NCI-H2227 (cell line): Measurements from ENCODE around the gene KIF21B.
"Not testable (repeated sequence)": the region's sequence is repeated elsewhere in the genome, so short reads cannot be mapped to it uniquely, and the experiment has no call there.

Experiments used
- DNase-seq: peaks from one replicate; lab custom pipeline; 2025; ENCODE audit not compliant: unreplicated experiment; lab: John Stamatoyannopoulos, UW

The KIF21B gene

DNA sequence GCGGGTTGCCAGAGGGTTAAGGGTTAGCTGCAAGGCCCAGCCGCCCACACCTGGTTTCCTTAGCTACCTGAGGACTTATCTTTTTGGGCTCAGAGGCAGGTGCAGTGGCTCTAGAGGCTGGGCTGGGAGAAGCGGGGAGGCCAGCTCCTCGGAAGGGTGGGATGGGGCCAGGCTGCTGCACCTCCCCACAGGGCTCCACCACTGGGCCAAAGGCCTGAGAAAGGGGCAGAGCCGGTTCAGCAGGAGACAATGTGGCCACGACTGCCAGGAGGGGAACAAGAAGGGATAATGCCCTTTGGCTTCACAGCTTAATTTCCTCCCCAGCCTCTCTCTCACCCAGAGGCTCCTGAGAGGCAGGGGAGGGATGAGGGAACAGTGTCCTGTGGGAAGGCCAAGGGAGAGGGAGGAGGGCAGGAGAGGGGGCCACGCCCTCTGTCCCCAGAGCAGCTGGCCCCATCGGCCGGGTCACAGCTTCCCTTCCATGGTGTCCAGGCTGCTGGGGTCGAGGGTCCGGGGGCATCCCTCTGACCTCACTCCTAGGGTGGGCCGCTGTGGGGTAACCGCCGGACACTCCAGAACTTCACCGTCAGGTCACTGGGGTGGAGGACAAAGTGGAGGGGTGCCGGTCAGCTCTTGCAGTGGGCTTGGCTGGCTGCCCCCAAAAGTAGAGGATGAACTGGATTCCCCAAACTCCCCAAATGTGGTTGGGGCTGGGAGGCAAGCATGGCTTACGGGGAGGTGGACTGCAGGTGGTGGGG lies 50.4 kb downstream of the KIF21B start:
- DNase-seq: no peak

DNA sequence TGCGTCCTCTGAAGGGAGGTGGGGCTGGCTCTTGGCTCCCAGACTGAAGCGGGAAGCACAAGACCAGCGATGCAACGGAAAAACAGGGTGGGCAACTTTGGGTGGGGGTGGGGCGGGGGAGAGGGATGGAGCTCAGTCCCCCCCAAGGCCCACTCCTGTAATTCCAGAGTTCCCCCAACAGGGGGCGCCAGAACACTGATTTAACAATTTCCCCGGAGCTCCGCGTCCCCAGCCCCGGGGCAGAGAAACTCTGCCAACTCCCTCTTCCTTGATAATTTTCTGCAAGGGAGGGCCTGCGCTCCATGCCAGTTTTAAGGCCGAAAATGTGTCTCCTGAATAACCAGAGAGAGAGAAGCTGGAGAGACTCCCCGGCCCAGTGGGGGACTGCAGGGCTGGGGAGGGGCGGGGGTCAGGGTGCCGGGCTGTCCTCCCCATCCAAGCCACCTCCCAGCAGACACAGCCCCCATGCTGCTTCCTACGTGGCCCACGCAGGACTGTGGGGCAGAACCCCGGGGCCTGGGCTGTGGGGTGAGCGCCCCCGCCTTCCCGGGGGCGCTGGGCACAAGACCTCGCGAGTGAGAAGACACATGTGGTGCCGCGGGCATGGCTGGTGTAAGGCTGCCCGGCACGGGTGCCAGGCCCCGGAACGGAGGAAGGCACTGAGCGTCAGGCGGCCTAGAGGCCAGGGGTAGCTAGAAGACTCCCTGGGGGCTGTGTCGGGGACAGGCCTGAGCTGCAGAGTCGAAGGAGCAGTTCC lies 51.4 kb downstream of the KIF21B start:
- DNase-seq: peak; percentile 82

DNA sequence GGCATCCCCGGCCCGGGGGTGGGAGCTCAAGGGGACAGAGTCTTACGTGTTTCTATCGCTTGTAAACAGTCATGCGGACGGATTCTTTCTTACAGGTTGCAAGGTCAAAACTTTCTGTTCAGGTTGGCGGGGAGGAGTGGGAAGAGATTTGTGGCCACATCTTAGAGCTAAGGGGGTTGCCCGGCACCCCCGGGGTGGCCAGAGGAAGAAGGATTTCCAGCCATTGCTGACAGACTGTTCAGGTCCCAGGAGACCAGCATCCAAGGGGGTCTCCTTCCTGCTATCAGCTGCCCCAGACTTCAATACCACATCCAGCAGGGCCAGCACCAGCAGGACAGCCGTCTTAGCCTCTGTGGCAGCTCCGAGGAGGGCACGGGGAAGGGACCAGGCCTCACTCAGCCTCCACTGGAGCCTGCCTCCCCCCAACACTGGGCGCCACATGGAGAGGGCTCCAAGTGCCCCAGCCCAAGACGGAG lies 52.0 kb downstream of the KIF21B start:
- DNase-seq: no peak

DNA sequence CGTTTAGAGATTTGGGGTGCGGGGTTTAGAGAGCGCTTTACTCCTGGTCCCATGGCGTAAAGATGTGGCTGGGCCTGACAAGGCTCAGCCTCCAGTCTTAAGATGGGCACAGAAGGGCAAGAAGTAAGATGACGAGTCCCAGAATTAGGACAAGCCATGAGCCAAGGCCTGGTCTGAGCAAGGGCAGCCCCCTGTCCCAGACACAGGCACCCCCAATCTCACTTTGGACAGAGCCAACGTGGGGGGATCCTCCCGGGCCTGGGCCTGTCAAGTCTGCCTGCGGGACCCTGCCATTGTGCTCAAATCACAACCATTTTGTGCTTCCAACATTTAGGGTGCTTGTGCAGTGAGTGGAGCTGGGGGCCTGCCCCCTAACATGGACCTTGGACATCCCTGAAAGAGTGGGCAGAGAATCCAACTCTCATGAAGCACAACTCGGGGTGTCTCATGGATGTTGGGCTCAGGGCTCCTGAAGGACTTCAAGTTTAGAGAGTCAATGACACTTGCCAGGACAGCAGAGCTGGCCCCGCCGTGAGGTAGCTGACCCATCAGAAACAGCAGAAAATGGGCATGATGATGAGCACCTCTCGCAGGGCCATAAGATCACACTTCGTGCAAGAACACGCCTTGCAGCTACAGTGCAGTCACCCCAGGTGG lies 52.6 kb downstream of the KIF21B start:
- no peak for DNase-seq

DNA sequence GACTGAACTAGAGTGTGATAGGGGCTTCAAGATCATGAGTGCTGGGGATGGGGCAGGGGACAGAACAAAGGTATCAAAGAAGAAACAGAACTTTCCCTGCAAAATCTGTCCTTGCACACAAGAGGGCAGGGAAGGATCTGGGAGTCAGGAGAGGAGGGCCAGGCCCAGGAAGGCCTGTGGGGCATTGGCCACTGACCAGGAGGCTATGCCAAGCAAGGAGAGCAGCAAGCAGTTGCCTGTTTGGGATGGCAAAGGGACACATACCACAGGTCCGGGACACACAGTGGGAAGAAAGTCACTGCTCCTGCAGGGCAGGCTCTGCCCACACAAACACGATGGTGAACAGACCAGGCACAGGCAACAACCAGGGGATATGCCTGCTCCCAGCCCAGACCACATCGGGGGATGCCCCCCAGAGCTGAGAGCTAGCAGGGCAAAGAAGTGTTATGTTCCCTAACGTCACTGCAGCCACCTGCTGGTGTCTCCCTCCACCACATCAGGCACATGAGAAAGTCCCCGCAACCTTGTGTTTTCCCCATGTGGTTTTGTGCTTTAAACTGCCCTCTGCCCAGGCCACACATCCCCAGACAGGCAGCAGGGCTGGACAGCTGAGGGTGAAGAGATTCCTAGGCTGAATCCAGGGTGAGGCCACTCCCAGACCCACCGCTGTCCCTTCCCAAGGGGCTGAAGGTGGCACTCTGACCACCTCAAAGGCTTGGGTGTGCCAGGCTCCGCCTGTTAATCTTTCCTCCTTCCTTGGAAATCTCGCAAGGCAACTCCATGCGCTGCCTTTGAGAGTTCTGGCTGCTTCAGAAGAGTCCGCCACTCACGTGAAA lies 53.6 kb downstream of the KIF21B start:
- no peak for DNase-seq

DNA sequence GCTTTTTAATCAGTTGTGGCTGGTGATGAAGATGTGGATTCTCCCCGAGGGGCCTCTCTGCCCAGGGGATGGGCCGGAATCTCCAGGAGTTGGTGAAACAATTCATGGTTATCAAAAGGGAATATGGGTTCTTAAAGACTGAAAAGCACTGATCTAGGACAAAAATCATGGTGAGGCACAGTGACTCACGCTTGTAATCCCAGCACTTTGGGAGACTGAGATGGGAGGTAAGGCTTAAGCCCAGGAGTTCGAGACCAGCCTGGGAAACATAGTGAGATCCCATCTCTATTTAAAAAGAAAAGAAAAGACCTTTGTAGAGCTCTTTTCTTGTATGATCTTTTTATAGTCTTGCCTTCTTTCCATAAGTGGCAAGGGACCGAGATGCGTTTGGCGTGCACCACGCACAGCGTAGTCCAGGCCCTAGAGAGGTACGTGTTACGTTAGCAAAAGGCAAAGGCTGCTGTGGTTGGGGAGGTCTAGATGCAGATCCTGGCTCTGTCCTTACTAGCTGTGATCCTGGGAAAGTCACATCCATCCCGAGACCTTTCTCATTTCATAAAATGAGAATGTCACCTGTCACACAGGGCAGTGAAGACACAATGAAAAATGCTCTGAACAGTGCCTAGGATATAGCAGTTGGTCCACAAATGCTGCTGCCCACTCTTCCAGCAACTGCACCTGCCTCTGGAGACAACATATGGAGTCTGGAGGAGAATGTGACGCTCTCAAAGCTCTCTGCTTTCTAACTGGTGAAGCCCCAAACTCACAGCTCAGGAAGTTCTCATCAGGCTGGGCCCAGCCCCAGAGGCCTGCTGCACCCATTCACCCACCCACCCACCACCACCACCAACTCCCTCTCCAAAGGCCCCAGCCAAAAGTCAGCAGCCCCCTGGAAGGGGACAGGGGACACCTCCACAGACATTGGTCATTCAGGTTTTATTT lies 54.8 kb downstream of the KIF21B start:
- DNase-seq: no peak

DNA sequence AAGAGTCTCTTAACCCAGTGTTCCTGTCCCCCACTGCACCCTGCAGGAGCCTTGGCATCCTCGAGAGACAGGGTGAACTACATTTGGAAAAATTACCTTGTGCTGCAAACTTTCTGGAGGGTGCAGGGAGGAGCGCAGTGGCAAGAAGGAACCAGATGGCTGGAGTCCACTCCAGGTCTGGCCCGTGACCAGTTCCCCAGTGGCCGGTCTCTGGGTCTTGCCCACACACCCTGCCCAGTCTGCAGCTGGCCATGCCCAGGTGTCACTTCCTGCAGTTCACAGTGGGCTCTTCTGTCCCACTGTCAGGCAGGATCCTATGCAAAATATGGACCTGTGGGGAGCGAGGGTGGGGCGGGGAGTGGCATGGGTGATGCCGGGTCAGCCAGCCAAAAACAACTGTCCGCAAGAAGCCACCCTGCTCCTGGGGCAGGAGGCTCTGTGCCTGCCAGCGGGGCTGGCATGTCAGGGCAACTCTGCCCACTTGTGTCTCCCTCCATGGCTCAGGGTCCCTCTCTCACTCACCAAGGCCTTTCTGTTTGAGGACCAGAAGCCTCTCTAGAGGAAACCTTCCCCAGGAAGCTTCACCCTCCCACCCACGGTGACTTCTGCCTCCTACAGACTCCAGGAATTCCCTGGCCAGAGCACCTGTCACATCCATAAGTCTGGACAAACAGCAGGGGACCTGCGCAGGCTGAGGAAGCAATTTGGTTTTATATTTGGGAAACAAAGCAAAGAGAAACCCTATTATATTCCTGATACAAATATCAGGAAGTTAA lies 55.6 kb downstream of the KIF21B start:
- no peak for DNase-seq

DNA sequence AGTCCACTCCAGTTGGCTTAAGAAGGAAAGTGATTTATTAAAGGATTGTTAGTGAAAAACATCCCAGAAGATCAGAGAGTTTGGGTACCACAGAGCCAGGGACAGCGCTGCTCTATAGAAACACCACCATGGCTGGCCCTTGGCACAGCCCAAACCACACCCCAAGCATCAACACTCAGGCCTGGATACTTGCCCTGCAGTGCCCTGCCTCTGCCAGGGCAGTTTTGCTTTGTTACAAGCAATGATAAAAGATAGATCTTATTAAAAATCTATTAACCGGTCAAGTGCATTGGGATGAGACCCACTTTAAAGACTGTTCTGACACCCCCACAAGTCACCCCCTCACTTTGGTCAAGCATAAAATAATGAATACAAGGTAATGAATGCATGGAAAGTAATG lies 56.6 kb downstream of the KIF21B start:
- no peak for DNase-seq

DNA sequence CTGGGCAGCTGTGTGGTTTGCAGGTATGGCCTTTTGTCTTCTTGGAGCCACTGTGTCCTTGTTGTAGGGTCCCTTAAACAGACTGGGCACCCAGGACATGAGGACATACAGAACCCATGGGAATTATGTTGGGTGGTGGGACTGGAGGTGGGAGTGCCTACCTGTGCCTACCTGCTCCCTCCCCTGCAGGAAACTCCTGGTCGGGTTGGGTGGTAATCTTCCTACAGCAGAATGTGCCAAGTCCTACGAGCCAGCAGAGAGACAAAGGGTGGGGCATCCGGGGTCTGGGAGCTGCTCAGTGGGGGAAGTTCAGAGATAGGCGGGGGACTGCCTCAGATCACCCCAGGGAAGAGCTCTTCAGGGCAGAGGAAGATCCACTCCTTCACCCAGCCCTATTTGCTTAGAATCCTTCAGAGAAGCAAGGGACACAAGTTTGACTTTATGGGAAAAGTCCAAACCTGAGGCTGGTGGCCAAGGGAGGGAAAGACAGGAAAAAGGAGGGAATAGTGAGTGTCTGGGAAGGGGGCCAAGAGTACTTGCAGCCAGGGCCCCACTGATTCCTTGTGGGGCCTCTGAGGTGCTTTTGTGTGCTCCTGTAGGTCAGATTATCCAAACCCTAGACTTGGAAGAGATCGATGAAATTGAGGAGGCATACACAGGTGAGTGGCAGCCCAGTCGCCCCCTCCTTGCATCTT lies 58.3 kb downstream of the KIF21B start:
- DNase-seq: no peak

DNA sequence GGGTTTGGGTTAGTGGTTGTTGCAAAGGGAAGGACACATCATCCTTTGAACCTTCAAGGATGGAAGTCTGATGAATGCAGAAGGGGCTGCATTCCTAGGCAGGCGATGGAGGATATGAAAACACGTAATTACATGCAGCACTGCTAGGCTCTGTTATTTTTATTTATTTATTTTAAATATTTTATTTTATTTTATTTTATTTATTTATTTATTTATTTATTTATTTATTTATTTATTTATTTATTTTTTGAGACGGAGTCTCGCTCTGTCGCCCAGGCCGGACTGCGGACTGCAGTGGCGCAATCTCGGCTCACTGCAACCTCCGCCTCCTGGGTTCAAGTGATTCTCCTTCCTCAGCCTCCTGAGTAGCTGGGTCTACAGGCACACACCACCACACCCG lies 59.6 kb downstream of the KIF21B start:
- DNase-seq: not testable (repeated sequence)

DNA sequence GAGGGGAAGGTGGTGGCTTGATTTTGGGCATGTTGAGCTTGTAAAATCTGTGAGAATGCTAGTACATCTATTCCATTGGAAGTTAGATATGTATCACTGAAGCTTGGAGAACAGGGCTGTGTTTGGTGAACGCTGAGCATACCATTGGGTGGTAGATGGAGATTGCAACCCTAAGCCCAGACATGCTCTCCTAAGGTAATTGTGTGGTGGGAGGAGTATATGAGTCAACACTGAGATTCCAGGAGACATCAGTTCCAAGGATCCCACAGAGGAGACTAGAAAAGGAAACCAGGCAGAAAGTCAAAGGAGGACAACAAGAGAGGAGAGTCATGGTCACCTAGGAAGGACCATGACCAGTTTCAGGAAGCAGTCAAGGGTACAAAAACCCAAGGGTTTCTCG lies 60.4 kb downstream of the KIF21B start:
- no peak for DNase-seq

DNA sequence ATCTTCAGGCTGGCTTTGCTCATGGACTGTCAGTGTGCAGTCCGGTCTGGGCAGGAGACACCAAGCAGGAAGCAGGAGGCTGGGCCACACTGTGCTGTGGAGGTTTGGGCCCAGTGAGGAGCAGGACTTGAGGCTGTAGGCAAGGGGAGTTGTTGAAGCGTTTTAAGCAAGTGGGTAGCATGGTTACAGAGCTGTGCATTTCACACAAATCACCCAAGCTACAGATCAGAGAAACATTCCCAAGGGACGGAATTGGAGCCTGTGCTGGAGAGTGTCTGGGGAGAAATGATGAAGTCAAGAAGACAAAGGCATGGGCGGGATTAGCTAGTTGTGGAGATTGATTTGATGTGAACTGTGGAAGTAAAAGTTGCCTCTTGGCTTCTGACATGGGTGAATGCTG lies 60.9 kb downstream of the KIF21B start:
- no peak for DNase-seq

DNA sequence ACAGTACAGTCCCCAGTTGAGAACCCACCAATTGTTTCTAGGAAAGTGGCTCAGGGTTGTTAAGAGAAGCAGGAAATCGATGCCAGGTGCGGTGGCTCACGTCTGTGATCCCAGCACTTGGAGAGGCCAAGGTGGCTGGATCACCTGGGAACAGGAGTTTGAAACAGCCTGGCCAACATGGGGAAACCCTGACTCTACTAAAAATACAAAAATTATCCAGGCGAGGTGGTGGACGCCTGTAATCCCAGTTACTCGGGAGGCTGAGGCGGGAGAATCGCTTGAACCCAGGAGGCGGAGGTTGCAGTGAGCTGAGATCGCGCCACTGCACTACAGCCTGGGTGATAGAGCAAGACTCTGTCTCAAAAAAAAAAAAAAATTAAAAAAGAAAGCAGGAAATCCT lies 61.4 kb downstream of the KIF21B start:
- not testable (repeated sequence) for DNase-seq

DNA sequence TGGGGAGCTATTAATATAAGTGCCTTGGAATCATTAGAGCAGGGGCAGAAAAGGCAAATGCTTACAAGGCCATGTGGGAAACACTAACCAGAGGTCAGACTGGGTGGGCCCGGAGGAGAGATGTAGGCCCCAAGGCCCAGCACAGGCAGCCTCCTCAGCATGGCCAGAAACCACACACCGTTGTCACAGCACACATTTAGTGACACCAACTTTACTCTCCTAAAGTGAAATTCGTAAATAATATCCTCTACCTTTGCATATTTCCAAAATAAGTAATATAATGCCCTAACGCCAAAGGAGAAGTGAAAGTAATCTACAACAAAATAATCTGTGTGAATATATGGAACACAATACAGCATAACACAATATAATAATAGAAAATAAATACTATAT lies 62.6 kb downstream of the KIF21B start:
- no peak for DNase-seq

DNA sequence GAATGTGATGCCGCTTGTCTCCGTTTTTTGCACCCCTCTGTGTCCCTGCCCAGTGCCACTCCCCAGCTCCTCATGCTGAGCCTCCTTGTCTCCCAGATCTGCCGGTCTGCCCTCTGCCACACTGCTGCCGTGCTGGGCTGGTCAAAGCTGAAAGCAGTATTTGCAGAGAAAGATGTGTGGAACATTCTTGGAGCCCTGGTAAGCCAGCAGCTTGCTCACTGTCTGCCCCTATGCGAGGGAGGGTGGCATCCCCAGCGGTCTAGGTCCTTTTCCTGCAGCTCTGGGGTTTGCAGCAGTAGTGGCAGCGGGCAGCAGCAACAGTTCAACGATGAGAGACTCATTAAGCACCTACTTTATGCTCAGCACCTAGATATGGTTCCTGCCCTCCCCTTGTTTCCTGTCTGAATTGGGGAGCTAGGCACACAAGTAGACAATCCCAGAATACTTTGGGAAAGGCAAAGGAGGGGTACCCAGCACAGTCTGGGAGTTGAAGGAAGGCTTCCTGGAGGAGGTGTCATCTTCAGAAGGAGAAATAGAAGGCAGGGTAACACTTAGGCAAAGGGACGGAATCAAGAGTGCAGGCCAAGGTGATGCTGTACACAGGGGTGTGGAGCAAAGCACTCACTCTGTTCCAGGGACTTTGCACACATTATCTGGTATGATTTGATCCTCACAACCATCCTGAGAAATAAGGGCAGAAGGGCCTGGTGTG lies 63.1 kb downstream of the KIF21B start:
- DNase-seq: no peak

DNA sequence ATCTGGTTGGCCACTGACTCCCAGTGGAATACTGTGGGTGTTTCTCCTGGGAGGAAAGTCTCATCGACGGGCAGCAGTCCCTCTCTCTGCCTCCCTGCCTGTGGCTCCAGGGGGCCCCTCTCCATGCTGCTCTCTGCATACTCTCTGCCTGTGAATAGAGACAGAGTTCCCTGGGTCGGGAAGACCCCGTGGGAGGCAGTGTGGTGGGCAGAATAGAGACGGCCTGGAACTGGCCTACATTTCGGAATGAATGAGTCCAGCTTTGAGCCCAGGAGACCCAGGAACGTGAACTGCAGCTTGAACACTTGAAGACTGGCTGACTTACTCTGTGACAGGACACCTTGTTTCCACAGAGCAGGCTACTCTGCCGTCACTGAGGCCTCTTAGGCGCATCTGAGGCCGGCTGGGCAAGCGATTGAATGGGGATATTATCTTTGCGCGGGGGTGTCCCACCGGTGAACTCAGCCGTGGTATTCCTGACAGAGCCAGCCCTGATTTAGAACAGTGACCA lies 64.0 kb downstream of the KIF21B start:
- DNase-seq: no peak

DNA sequence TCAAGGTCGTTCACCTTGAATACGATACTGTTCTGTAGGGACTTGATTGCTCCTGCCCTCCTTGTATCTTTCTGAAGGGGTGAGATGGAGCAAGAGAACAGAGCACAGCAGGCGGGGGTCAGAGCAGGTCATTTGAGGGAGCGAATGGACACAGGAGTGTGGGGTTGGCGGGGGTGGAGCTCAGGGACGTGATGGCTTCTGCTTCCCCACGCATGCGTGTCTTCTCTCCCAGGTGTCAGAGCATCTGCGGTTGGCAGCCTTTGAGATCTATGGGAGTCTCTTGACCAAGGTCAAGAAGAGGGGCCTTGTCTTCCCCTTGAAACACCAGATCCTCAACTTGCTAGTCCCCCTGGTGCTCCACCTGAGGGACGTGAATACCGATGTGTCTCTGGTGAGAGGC lies 64.9 kb downstream of the KIF21B start:
- DNase-seq: no peak

DNA sequence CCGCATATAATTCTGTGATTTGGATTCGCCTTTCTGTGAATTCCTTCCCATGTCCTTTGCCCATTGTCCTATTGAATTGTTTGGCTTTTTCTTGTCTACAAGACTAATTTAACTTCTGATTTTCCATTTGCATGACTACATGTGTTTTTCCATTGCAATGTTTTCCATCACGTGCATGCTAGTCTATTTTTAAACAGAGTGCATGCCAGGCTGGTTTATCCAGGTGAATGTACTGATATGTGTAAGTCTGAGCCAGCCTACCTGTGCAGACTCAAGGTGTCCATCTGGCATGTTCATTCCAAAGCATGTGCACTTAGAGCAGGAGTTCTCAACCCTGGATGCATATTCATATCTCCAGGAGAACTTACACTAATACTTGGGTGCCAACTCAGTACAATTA lies 69.1 kb downstream of the KIF21B start:
- no peak for DNase-seq
